IPS DF 6.9 (cell line): ENCODE measurements around the gene SLC2A4.

Source experiments
- DNase-seq: peaks from one replicate; pipeline ENCODE4 v3.0.0-alpha.2; 2013; ENCODE audit warnings: low read depth, low spot score
- H3K27ac ChIP-seq: one replicate; pipeline ENCODE4 v1.5.1; 2013; ENCODE audit warnings: low read length, control low read depth
- H3K27me3 ChIP-seq: 2 replicates; pipeline ENCODE4 v1.6.1; 2013; ENCODE audit warnings: mild to moderate bottlenecking, low read length; ENCODE audit not compliant: control insufficient read depth, insufficient read depth
- H3K36me3 ChIP-seq: 2 replicates; pipeline ENCODE4 v1.6.1; 2013; ENCODE audit warnings: low read length; ENCODE audit not compliant: control insufficient read depth, insufficient read depth
- H3K4me1 ChIP-seq: 2 replicates; pipeline ENCODE4 v1.6.1; 2013; ENCODE audit warnings: low read length; ENCODE audit not compliant: control insufficient read depth, insufficient read depth
- H3K4me3 ChIP-seq: 2 replicates; pipeline ENCODE4 v1.5.1; 2013; ENCODE audit warnings: mild to moderate bottlenecking, low read length
- H3K9me3 ChIP-seq: 2 replicates; pipeline ENCODE4 v1.6.1; 2013; ENCODE audit warnings: low read length, inconsistent platforms; ENCODE audit not compliant: control insufficient read depth, insufficient read depth
- WGBS: extraction: QIAGEN DNeasy Blood & Tissue Kit; methylation state at CpG from one replicate; pipeline ENCODE4 v1.1.7; 2013; ENCODE audit warnings: mixed read lengths, missing lambda C conversion rate; ENCODE audit not compliant: insufficient read length, insufficient coverage; 5-methylcytosine and 5-hydroxymethylcytosine counted together

The SLC2A4 gene

GRCh38 chr17:7314719-7315569 is 33.4 kb downstream of the SLC2A4 start, which contains the start of gene GPS2:
GPS2 (minus strand) TSS chr17:7315360; CDS start chr17:7315052, 308 bp downstream.
- Histone ChIP-seq H3K27me3 (no peaks in the 10 kb centered on the region), H3K27ac (no peak within 1 kb of the TSS), H3K4me3 (peak within 1 kb of the TSS; percentile 72), H3K4me1 (peaks cover 3% of the 10 kb centered on the region; the same call in 1 of the 2 replicates), H3K9me3 (no peaks in the 10 kb centered on the region), H3K36me3 (peaks cover 48% of the 10 kb centered on the region)
- WGBS: no CpG with 5 or more reads among the region's 95 CpGs
- DNase-seq: no peak

GRCh38 chr17:7315570-7316235 is 34.2 kb downstream of the SLC2A4 start:
- WGBS: no CpG with 5 or more reads among the region's 30 CpGs
- Histone ChIP-seq H3K4me3 (peak overlapping the region; percentile 72; the same call in 1 of the 2 replicates), H3K36me3 (peaks cover 47% of the 10 kb centered on the region), H3K27me3 (no peaks in the 10 kb centered on the region), H3K9me3 (no peaks in the 10 kb centered on the region), H3K27ac (no peak overlapping the region), H3K4me1 (peaks cover 3% of the 10 kb centered on the region; the same call in 1 of the 2 replicates)
- DNase-seq: no peak

DNA sequence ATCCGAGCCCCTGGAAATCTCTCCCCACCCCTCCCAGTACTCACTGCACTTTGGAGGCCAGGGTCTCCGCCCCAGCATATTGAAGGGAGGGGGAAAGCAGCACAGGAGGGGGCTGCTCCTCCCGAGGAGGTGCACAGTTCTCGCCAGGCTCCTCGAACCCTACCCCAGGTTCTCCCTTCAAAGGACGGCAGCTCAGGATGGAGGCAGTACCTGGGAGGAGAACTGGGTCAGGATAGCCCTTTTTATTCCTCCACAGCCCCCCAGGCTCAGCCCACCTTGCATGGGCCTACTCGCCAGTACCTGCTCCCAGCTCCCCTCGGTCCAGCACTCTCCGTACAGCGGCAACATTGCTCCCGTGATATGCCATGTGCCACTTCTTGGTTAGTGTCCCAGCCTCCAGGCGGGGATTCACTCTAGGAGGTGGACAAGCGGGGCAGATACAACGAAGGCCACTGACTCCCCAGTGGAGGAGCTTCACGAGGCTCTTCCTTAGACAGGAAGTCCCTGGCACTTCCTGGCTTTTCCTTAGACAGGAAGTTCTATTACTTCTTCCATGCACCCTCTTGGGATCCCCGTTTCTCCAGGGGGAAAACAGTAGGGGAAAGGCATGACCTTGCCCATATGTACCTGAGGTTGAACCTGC is 35.8 kb downstream of the SLC2A4 start:
- Histone ChIP-seq H3K36me3 (peaks cover 50% of the 10 kb centered on the region), H3K4me1 (peaks cover 3% of the 10 kb centered on the region; the same call in 1 of the 2 replicates), H3K27me3 (no peaks in the 10 kb centered on the region)

DNA sequence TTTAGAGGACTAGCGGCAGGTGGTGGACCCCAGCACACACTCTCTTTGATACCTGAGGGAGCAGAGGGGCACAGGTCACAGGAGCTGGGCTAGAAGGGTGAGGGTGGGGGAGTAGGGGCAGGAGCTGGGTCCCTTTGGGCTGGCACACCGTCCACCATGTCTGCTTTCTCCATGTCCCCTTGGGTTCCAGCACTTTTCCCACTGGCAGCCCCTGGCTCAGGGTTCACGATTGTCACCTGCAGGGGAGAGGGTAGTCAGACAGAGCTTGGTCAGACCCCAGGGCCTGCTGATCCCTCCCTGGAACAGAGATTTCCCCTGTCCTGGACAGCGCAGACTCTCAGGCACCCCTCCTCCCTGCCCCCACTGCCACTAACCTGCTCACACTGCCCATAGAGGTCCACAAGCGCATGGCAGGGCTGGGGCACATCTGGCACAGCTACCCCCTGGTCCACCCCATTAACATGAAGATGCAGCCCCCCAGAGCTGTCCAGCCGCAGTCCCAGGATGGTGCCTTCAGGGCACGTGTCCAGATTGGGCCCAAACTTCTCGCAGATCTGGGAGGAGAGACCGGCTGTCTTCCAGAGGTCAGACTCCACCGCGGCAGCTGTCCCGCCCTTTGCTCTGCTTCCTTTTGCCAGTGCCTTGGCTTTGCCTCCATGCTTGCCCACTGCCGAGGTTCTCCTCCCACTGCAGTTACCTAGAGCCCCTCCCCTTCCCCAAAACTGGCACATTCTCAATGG is 36.8 kb downstream of the SLC2A4 start:
- DNase-seq: no peak
- Histone ChIP-seq H3K27ac (no peak overlapping the region), H3K4me3 (no peak overlapping the region), H3K36me3 (peaks cover 52% of the 10 kb centered on the region), H3K27me3 (no peaks in the 10 kb centered on the region), H3K9me3 (no peaks in the 10 kb centered on the region), H3K4me1 (peaks cover 3% of the 10 kb centered on the region; the same call in 1 of the 2 replicates)
- no CpG with 5 or more reads among the region's 13 CpGs for WGBS

More for the DNA sequence above, 35.8 kb downstream of the SLC2A4 start:
- WGBS: no CpG with 5 or more reads among the region's 16 CpGs
- no peak overlapping the region for H3K4me3 ChIP-seq
- no peak overlapping the region for H3K27ac ChIP-seq
- DNase-seq: no peak
- H3K9me3 ChIP-seq: no peaks in the 10 kb centered on the region

GRCh38 chr17:7321466-7321865 is 39.9 kb downstream of the SLC2A4 start:
- Histone ChIP-seq H3K4me3 (no peak overlapping the region), H3K9me3 (no peaks in the 10 kb centered on the region), H3K4me1 (no peaks in the 10 kb centered on the region), H3K36me3 (peaks cover 61% of the 10 kb centered on the region), H3K27ac (no peak overlapping the region), H3K27me3 (no peaks in the 10 kb centered on the region)
- no CpG with 5 or more reads among the region's 15 CpGs for WGBS
- DNase-seq: no peak

GRCh38 chr17:7322520-7323194 is 41.1 kb downstream of the SLC2A4 start:
- H3K27ac ChIP-seq: no peak overlapping the region
- H3K9me3 ChIP-seq: no peaks in the 10 kb centered on the region
- no peak overlapping the region for H3K4me3 ChIP-seq
- peaks cover 55% of the 10 kb centered on the region for H3K36me3 ChIP-seq
- H3K4me1 ChIP-seq: no peaks in the 10 kb centered on the region
- WGBS: no CpG with 5 or more reads among the region's 22 CpGs
- no peak for DNase-seq
- H3K27me3 ChIP-seq: no peaks in the 10 kb centered on the region

DNA sequence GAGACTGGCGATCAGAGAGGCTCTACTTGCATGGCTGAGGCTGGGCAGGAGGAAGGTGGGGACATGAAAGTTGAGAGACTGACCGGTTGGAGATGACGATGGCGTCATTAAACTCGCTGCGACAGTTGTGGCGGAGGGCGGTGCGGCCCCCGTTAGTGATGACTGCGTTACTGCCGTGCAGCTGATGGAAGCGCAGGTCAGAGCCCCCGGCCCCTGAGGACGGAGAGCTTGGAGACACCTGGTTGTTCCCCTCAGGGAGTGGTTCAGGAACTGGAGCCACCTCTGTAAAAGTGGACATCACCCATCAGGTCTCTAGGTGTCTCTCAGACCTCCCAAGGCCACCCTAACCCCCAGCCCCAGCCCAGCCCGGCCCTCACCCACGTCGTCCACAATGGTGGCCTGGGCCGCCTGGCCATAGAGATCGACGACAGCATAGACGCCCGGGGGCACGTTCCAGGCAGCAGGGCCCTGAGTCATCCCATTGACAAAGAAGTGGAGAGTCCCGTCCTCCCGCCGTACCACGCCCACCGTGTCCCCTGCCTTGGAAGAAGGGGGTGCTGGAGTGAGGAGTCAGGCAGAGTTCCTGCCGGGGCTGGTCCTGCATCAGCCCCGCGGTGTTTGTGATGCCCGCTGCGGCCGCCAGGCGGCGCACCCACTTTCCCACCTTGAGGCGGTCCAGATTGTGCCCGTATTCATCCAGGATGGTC is 42.4 kb downstream of the SLC2A4 start:
- DNase-seq: no peak
- WGBS: no CpG with 5 or more reads among the region's 39 CpGs
- H3K4me3 ChIP-seq: no peak overlapping the region
- H3K36me3 ChIP-seq: peaks cover 44% of the 10 kb centered on the region
- H3K27me3 ChIP-seq: no peaks in the 10 kb centered on the region
- H3K4me1 ChIP-seq: no peaks in the 10 kb centered on the region
- no peaks in the 10 kb centered on the region for H3K9me3 ChIP-seq
- H3K27ac ChIP-seq: no peak overlapping the region

GRCh38 chr17:7324438-7324779 is 42.9 kb downstream of the SLC2A4 start:
- Histone ChIP-seq H3K27me3 (no peaks in the 10 kb centered on the region), H3K4me3 (no peak overlapping the region), H3K4me1 (no peaks in the 10 kb centered on the region), H3K27ac (no peak overlapping the region), H3K9me3 (no peaks in the 10 kb centered on the region), H3K36me3 (peaks cover 42% of the 10 kb centered on the region)
- no peak for DNase-seq
- WGBS: no CpG with 5 or more reads among the region's 3 CpGs

DNA sequence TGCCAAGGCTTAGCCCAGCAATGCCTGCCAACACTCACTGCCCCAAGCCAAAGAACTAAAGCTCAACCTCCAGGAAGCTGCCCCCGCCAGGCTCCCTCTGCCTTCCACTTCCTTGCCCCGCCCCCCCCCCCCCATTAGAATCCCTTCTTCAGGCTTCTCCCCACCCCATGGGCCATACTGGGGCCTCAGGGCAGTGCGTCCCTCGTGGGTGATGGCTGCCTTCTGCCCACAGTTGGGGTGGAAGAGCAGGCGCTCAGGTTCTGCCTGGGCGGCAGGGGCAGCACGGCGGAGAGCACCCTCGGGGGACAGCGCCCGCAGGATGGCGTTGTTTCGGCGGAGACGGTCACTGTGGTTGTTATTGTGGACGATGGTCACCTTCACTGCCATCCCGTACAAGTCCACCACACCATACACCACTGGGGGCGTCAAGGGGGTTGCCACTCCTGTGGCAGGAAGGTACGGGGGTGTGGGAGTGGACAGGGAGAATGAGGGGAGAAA is 43.6 kb downstream of the SLC2A4 start:
- Histone ChIP-seq H3K4me3 (no peak overlapping the region), H3K27me3 (no peaks in the 10 kb centered on the region), H3K36me3 (peaks cover 42% of the 10 kb centered on the region), H3K4me1 (no peaks in the 10 kb centered on the region), H3K27ac (no peak overlapping the region), H3K9me3 (no peaks in the 10 kb centered on the region)
- no CpG with 5 or more reads among the region's 19 CpGs for WGBS
- DNase-seq: no peak
